Subcutaneous adipose tissue (tissue), 4 donors: ENCODE measurements around the gene NCKAP5. TPM values are rescaled to one million over a fixed set of nuclear protein-coding genes. Genes with fewer than 3 reads are reported as not detected.

ENCODE experiments used
- total RNA-seq, 4 donors: library from RNA; depleted of rRNA; stranded (reverse); fragments of >200 nt; gene quantifications; one replicate each; pipeline ENCODE4 v1.1.0, GENCODE V29; 2016
- TF ChIP-seq, protein P1 (sequence below): fragments of 450-650 bp; IDR thresholded peaks from one replicate; pipeline ENCODE4 v1.5.1; 2016; ENCODE audit warnings: low read depth, mild to moderate bottlenecking, control low read depth, antibody characterized with exemption, moderate library complexity

The NCKAP5 gene
- total RNA-seq, 4 donors from 2014 or later, result 1.5 to 6.4 (median 3.8) TPM

DNA sequence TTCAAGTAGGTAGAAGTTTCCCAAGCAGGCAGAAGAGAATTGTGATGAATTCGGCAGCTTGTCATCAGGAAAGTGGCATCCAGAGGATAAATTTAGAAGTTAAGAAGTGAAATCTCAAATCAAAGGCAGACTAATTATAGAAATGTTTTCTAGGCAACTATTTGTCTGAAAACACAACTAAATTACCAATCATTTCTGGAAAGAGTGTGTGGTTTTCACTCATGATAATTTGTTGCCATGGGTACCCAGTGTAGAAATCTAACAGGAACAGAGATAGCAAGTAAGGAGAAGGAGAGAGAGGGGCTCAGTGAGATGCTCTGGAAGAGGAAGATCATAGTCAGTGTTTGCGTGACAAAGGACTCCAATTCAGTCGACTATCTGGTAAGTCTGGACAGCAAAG, 208.1 kb downstream of the NCKAP5 start:
- TF ChIP-seq, protein P1, sequence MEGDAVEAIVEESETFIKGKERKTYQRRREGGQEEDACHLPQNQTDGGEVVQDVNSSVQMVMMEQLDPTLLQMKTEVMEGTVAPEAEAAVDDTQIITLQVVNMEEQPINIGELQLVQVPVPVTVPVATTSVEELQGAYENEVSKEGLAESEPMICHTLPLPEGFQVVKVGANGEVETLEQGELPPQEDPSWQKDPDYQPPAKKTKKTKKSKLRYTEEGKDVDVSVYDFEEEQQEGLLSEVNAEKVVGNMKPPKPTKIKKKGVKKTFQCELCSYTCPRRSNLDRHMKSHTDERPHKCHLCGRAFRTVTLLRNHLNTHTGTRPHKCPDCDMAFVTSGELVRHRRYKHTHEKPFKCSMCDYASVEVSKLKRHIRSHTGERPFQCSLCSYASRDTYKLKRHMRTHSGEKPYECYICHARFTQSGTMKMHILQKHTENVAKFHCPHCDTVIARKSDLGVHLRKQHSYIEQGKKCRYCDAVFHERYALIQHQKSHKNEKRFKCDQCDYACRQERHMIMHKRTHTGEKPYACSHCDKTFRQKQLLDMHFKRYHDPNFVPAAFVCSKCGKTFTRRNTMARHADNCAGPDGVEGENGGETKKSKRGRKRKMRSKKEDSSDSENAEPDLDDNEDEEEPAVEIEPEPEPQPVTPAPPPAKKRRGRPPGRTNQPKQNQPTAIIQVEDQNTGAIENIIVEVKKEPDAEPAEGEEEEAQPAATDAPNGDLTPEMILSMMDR, result no peak

DNA sequence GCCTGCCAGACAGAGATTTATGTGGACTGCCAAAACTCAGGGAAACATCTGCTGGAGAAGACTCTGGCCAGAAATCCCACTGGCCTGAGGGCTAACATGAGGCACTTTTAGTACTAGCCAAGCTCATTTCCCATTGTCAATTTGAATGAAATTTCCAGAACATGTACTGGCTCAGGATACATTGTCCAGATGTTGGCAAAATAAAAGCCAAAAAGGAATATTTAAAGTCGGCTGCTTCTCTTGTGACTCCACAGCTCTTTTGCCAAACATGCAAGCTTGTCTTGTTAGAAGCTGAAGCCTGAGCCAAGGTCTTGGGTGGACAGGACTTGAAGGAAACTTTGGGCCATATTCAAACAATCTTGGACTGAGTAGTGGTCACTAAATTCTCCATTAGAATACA, 215.5 kb downstream of the NCKAP5 start:
- TF ChIP-seq, protein P1, result no peak

DNA sequence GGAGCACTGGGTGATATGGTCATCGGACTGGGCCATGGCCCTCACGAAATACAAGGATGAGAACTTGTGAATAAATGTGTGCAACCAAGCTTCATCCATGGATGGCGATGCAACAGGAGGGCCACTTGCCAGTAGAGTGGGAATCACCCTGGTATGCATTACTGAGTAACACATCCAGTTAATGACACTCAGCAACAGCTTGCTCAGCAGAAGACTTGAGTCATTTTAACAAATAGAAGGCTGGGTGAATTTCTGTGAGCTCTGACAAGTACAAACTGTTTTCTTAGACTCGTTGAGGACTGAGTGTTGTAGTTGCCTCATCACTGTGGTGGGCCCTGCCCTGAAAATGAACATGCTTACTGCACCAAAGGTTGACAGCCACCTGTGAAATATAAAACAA, 221.6 kb downstream of the NCKAP5 start:
- TF ChIP-seq, protein P1, result no peak

DNA sequence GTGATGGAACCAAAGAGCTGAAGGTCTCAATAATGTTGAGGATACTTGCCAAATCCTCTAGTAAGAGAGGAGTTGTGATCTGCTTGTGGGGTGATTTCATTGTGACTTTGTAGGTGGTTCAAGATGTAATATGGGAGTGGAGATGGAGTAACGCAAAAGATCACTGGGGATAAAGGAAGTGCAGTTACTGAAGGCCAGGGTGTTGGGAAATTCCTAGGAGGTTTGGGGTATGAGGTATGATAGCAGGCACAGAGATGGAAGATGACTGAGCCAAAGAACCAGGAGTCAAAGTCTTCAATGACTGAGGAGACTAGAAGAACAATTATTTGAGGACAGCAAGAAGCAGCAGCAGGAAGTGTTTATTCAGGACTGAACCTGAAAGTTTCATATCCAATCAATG, 222.6 kb downstream of the NCKAP5 start:
- TF ChIP-seq, protein P1, result no peak

DNA sequence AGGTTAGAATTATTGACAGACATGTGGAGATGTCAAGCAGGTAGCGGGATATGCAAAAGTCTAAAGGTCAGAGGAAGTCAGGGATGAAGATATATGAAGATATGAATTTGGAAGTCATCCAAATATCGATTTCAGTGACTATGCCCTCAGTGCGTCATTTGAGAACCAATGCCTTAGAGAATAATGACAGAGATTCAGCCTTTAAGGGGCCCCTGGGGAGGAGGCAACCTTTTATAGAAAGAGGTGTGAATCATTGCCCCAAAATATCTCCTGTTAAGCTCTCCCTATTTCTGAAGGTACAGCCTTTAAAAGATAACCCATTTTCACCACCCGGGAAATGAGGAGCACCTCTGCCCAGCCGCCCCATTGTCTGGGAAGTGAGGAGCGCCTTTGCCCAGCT, 223.4 kb downstream of the NCKAP5 start:
- TF ChIP-seq, protein P1, result no peak

DNA sequence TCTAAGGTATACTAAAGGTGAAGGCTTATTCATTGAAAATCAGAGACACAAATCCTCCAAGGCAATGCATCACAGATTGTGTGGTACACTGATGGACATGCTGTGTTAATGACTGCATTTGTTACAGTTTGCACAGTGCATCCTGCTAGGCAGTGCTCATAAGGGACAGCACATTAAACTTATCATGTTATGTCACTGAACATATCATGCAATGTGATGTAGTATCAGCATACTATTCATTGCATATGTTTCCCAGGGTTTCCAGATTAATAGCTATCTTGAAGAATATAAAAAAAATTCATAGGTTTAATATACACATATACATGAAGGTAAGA, 225.3 kb downstream of the NCKAP5 start:
- TF ChIP-seq, protein P1, result no peak

DNA sequence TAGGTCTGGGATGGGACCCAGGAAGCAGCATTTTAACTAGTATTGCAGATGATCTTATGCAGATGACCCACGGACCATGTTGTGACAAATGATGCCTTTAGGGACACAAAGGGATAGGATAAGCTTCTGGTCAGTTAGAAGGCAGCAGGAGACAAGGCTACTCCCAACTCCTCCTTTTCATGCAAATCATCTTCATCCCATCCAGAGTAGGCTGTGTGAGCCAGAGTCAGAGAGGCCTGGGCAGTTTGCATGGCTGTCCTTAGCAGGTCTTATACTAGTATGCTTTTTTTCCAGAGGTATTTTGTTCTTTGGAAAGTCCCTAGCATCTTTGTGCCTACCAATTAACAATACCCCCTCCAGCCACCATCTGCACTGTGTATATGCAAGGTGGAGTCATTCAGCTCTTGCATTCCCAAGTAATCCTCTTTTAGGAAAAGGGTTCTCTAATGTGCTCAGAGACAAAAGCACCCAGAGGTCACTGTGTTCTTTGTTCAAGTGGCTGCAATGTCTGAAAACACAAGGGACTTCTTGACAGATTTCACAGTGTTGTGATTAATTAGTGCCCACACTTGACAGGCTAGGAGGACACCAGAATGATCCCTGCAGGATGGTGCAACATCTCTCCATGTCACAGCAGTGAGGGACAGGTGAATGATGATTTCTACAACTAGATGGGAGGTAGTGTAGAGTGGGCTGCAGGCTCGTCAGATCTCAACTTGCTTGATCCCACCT, 225.8 kb downstream of the NCKAP5 start:
- TF ChIP-seq, protein P1, result no peak
